Natural killer cell (primary cell): Measurements from ENCODE around the gene NDUFV3. TPM values are rescaled to one million over a fixed set of nuclear protein-coding genes. Genes with fewer than 3 reads are reported as not detected.

Experiments
- ATAC-seq, 3 donors: fragments of 150-1000 bp in 2 of 3; fragments of 200-7000 bp in 1 of 3; cut with Tn5 transposase; 1 replicate in 1 of 3; 2 replicates in 2 of 3; pipeline ENCODE4 v1.10.0; 2021; ENCODE audit warnings: mild to moderate bottlenecking in 2 of 3, moderate library complexity in 2 of 3
- DNase-seq, 2 donors: peaks; one replicate each; pipeline versions ENCODE4 v3.0.0 to v3.0.0-alpha.2; 2013 to 2021; ENCODE audit warnings: mixed read lengths in 1 of 2
- H3K27ac ChIP-seq: one replicate; pipeline ENCODE4 v1.5.1; 2013; ENCODE audit warnings: mild to moderate bottlenecking, low read length
- H3K27me3 ChIP-seq: one replicate; pipeline ENCODE4 v1.6.1; 2013; ENCODE audit warnings: low read length; ENCODE audit not compliant: control insufficient read depth, insufficient read depth
- H3K36me3 ChIP-seq: one replicate; pipeline ENCODE4 v1.6.1; 2013; ENCODE audit warnings: low read length; ENCODE audit not compliant: control insufficient read depth, insufficient read depth
- H3K4me1 ChIP-seq: one replicate; pipeline ENCODE4 v1.6.1; 2013; ENCODE audit warnings: low read length; ENCODE audit not compliant: control insufficient read depth, insufficient read depth
- H3K4me3 ChIP-seq: one replicate; pipeline ENCODE4 v1.5.1; 2013; ENCODE audit warnings: low read length
- H3K9me3 ChIP-seq: one replicate; pipeline ENCODE4 v1.6.1; 2013; ENCODE audit warnings: low read length; ENCODE audit not compliant: control insufficient read depth, insufficient read depth
- H3K27ac Mint-ChIP-seq, 2 donors: one replicate each; pipeline ENCODE4 v1.8.0; 2022; ENCODE audit warnings: mild to moderate bottlenecking in 2 of 2, mixed read lengths in 2 of 2, moderate library complexity in 1 of 2
- H3K27me3 Mint-ChIP-seq, 2 donors: one replicate each; pipeline ENCODE4 v1.8.0; 2022; ENCODE audit warnings: low read depth in 2 of 2, mixed read lengths in 2 of 2
- H3K36me3 Mint-ChIP-seq: one replicate; pipeline ENCODE4 v1.8.0; 2022; ENCODE audit warnings: mixed read lengths
- H3K4me1 Mint-ChIP-seq, 2 donors: one replicate each; pipeline ENCODE4 v1.8.0; 2022; ENCODE audit warnings: mixed read lengths in 2 of 2
- H3K4me3 Mint-ChIP-seq: one replicate; pipeline ENCODE4 v1.8.0; 2022; ENCODE audit warnings: mild to moderate bottlenecking, moderate library complexity, mixed read lengths
- H3K9me3 Mint-ChIP-seq, 2 donors: one replicate each; pipeline ENCODE4 v1.8.0; 2022; ENCODE audit warnings: mixed read lengths in 2 of 2
- CTCF ChIP-seq: fragments of 200-600 bp; IDR thresholded peaks from one replicate; pipeline ENCODE4 v1.8.0; 2022; ENCODE audit warnings: antibody characterized with exemption
- WGBS: methylation state at CpG from one replicate; pipeline ENCODE4 v1.1.7; 2013; ENCODE audit warnings: missing lambda C conversion rate; ENCODE audit not compliant: insufficient coverage; 5-methylcytosine and 5-hydroxymethylcytosine counted together
- intact Hi-C: fragments of 100-400 bp; cut with micrococcal nuclease; formaldehyde crosslinking; loops from one replicate; pipeline ENCODE4 v1.14.2; 2022
- total RNA-seq, 4 donors: library from RNA; stranded (reverse); fragments of 120-200 nt in 1 of 4; gene quantifications; one replicate each; pipeline versions ENCODE4 v1.2.3 to v1.2.4, GENCODE V29; 2013 to 2022

Gene NDUFV3
- total RNA-seq, 3 donors from 2014 or later (not counting 1 experiment from before 2014, with no cell fraction given): 21.8 to 25.7 (median 23.9) TPM

GRCh38 chr21:42863504-42863870 lies 29.6 kb upstream of the NDUFV3 start:
- no peak overlapping the region for H3K27ac ChIP-seq
- peaks cover 55% of the 10 kb centered on the region for H3K36me3 ChIP-seq
- no peak overlapping the region for H3K4me3 ChIP-seq
- no peaks in the 10 kb centered on the region for H3K9me3 ChIP-seq
- H3K4me1 Mint-ChIP-seq: peaks cover 0 to 28% of the 10 kb centered on the region in 2 donors
- H3K4me1 ChIP-seq: no peaks in the 10 kb centered on the region
- TF ChIP-seq CTCF: no peak
- DNase-seq: no peak
- H3K27me3 Mint-ChIP-seq: no peaks in the 10 kb centered on the region
- no peak overlapping the region for H3K4me3 Mint-ChIP-seq
- no peaks in the 10 kb centered on the region for H3K9me3 Mint-ChIP-seq
- H3K27me3 ChIP-seq: no peaks in the 10 kb centered on the region
- intact Hi-C loops: no loop called here
- no peak for ATAC-seq
- 89% methylated on average over 13 of the region's 13 CpGs for WGBS
- H3K27ac Mint-ChIP-seq: no peak overlapping the region
- H3K36me3 Mint-ChIP-seq: no peaks in the 10 kb centered on the region

- Mint-ChIP-seq H3K4me1 (peaks cover 0 to 28% of the 10 kb centered on the region in 2 donors), H3K9me3 (no peaks in the 10 kb centered on the region), H3K4me3 (no peak overlapping the region), H3K36me3 (no peaks in the 10 kb centered on the region), H3K27me3 (no peaks in the 10 kb centered on the region), H3K27ac (no peak overlapping the region)
- WGBS: 88% methylated on average over 14 of the region's 14 CpGs
- Histone ChIP-seq H3K27me3 (no peaks in the 10 kb centered on the region), H3K4me1 (no peaks in the 10 kb centered on the region), H3K4me3 (no peak overlapping the region), H3K27ac (no peak overlapping the region), H3K36me3 (peaks cover 55% of the 10 kb centered on the region), H3K9me3 (no peaks in the 10 kb centered on the region)
- no peak for ATAC-seq
- TF ChIP-seq CTCF: no peak
- intact Hi-C loops: no loop called here
- DNase-seq: no peak
These were observed 28.8 kb upstream of the NDUFV3 start for GRCh38 chr21:42864286-42864685.

- no peak overlapping the region for H3K4me3 ChIP-seq
- Mint-ChIP-seq H3K36me3 (no peaks in the 10 kb centered on the region), H3K4me3 (no peak overlapping the region), H3K9me3 (no peaks in the 10 kb centered on the region), H3K4me1 (peaks cover 0 to 28% of the 10 kb centered on the region in 2 donors), H3K27me3 (no peaks in the 10 kb centered on the region), H3K27ac (no peak overlapping the region)
- WGBS: 95% methylated on average over 26 of the region's 26 CpGs
- TF ChIP-seq CTCF: no peak
- intact Hi-C loops: no loop called here
- DNase-seq (no peak), ATAC-seq (no peak)
- H3K4me1 ChIP-seq: no peaks in the 10 kb centered on the region
- no peak overlapping the region for H3K27ac ChIP-seq
- no peaks in the 10 kb centered on the region for H3K9me3 ChIP-seq
- peaks cover 52% of the 10 kb centered on the region for H3K36me3 ChIP-seq
- no peaks in the 10 kb centered on the region for H3K27me3 ChIP-seq
These were observed 28.0 kb upstream of the NDUFV3 start for GRCh38 chr21:42864815-42865775.
